ENCODE measurements around the gene ICA1L.

ICA1L gene

DNA sequence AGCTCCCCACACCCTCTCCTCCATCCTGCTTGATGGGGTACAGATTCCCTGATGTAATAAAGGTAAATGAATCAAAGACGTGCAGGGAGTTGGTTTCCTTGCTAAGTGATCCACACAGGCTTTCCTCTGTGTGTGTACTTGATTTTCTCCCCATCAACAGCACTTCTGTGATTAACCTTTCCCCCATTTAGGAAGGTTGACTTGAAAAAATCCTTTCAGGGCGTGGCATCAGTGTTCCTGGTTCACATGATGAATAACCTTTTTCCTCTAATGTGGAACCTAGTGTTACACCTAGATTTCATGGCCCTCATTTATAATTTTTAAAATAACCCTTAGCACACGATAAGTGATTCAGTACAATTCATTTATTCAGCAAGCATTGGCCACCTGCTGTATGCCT, 115.0 kb downstream of the ICA1L start:
- Mint-ChIP-seq H3K27ac (no peak overlapping the region), H3K9me3 (peaks cover 5% of the 10 kb centered on the region)

DNA sequence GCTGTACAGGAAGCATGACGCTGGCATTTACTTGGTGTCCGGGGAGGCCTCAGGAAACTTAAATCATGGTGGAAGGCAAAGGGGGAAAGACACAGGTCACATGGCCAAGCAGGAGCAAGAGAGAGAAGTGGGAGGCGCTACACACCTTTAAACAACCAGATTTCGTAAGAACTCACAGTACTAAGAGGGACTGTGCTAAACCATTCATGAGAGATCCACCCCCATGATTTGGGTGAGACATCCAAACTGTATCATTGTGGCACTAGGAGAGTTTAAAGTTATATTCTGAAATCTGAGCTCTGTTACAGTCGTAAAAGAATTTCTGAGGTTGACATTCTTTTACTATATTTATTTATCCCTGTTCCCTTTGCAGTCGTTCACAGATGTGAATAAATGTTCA, 116.6 kb downstream of the ICA1L start:
- H3K4me1 Mint-ChIP-seq (ENCODE audit: low read depth): peaks cover 3% of the 10 kb centered on the region
- H3K27ac Mint-ChIP-seq: no peak overlapping the region

More for the DNA sequence above, 115.0 kb downstream of the ICA1L start:
- Mint-ChIP-seq H3K4me3 (no peak overlapping the region), H3K36me3 (ENCODE audit: low read depth) (peaks cover 9% of the 10 kb centered on the region), H3K27me3 (ENCODE audit: low read depth) (no peaks in the 10 kb centered on the region), H3K4me1 (ENCODE audit: low read depth) (peaks cover 3% of the 10 kb centered on the region)

DNA sequence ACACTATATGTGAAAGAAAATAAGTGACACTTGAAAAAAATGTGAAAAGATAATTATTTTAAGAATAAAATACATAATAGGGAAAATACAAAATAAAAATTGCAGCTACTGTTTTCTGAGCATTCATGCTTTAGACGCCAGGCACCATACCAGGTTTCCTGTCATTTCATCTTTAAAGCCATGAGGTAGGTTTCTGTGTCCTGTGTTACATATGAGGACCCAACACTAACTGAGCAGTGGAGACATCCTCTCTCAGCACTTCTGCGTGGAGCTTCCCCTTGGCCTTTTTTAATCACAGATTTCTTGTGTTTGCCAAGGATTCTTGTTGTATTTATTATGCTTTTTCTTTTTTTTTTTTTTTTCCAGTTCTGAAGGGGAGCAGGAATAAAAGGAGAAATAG, 119.5 kb downstream of the ICA1L start:
- Mint-ChIP-seq H3K9me3 (peaks cover 5% of the 10 kb centered on the region), H3K36me3 (ENCODE audit: low read depth) (peaks cover 4% of the 10 kb centered on the region), H3K4me3 (no peak overlapping the region), H3K27me3 (ENCODE audit: low read depth) (no peaks in the 10 kb centered on the region), H3K4me1 (ENCODE audit: low read depth) (peaks cover 3% of the 10 kb centered on the region), H3K27ac (no peak overlapping the region)

More for the DNA sequence above, 116.6 kb downstream of the ICA1L start:
- Mint-ChIP-seq H3K36me3 (ENCODE audit: low read depth) (peaks cover 6% of the 10 kb centered on the region), H3K27me3 (ENCODE audit: low read depth) (no peaks in the 10 kb centered on the region), H3K9me3 (peaks cover 5% of the 10 kb centered on the region), H3K4me3 (no peak overlapping the region)

DNA sequence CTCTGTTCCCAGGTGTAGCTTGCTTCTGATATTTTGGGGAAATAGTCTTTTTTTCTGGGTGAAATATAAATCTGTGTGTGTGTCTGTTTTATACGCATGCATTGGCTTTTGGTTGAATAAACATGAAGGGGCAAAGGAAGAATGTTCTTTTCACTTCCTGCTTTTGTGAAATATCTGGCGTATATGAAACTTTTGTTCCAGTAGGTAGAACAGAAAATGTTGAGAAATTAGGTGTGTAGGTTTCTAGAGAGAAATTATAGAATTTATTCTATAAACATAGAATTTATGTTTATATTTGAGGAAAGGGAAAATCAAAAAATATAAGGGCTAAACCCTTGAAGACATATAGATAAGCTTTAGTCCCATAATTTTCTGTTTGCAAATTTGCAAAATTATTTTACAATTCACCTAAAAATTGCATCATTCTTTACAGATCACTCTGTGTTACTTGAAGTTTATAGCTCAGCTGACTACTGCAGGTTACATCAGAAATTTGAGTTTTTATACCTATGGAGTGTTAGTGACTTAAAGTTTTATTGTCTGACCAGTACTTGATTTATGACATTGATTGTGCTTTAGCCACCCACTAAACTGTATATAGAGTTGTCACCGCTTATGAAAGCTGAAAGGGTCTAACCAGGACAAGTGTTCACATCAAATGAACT, 120.7 kb downstream of the ICA1L start:
- peaks cover 5% of the 10 kb centered on the region for H3K9me3 Mint-ChIP-seq
- no peak overlapping the region for H3K4me3 Mint-ChIP-seq
- H3K36me3 Mint-ChIP-seq (ENCODE audit: low read depth): peaks cover 4% of the 10 kb centered on the region
- peaks cover 3% of the 10 kb centered on the region for H3K4me1 Mint-ChIP-seq (ENCODE audit: low read depth)
- no peak overlapping the region for H3K27ac Mint-ChIP-seq
- no peaks in the 10 kb centered on the region for H3K27me3 Mint-ChIP-seq (ENCODE audit: low read depth)

DNA sequence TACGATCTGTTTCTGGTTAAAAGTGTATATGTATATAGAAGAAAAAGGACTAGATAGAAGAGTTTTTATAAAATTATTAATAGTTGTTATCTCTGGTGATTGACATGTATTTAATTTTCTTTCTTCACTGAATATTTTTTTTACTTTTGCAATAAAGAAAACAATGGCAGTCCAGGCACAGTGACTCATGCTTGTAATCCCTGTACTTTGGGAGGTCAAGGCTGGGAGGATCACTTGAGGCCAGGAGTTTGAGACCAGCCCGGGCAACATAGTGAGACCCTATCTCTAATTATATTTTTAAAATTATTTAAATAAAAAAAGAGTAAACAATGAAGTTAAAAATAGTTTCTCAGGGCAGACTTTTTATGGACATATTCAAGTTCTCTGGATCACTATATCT, 122.1 kb downstream of the ICA1L start:
- H3K4me3 Mint-ChIP-seq: no peak overlapping the region
- H3K36me3 Mint-ChIP-seq (ENCODE audit: low read depth): peaks cover 8% of the 10 kb centered on the region
- H3K27me3 Mint-ChIP-seq (ENCODE audit: low read depth): no peaks in the 10 kb centered on the region
- H3K27ac Mint-ChIP-seq: no peak overlapping the region
- H3K4me1 Mint-ChIP-seq (ENCODE audit: low read depth): peaks cover 3% of the 10 kb centered on the region
- H3K9me3 Mint-ChIP-seq: peaks cover 13% of the 10 kb centered on the region

DNA sequence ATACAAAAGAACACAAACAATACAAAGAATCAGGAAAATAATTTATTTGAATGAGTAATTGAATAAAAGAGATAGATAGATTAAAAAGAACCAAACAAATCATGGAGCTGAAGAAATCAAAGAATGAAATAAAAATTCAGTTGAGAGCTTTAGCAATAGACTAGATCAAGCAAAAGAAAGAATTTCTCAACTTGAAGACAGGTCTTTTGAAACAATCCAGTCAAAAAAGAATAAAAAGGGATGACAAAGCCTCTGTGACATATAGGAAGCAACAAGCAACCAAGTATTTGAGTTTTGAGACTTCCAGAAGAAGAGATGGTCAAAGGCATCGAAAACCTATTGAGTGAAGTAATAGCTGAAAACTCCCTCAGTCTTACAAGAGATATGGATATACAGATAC, 128.0 kb downstream of the ICA1L start:
- Mint-ChIP-seq H3K27ac (no peak overlapping the region), H3K27me3 (ENCODE audit: low read depth) (no peaks in the 10 kb centered on the region), H3K9me3 (peaks cover 29% of the 10 kb centered on the region), H3K4me3 (no peak overlapping the region), H3K4me1 (ENCODE audit: low read depth) (no peaks in the 10 kb centered on the region), H3K36me3 (ENCODE audit: low read depth) (peaks cover 28% of the 10 kb centered on the region)

DNA sequence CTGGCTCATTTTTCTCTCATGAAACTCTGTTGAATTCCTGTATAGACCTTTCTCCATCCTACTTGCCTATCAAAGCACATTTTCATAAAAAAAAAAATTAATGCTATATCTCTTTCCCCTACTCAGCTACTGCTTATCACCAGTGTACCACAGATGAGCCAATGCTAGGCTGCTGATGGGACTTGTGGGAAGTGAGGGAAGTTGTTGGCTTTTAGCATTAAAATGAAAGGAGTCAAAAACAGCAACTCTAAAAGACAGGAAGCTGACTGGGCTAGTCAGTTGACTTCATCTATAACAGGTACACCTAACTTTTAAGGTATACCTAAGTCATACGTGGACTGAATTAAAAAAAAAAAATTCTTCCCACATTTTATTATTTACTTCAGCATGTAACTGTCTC, 134.7 kb downstream of the ICA1L start:
- H3K4me3 Mint-ChIP-seq: no peak overlapping the region
- no peak overlapping the region for H3K27ac Mint-ChIP-seq
- no peaks in the 10 kb centered on the region for H3K27me3 Mint-ChIP-seq (ENCODE audit: low read depth)
- peaks cover 5% of the 10 kb centered on the region for H3K4me1 Mint-ChIP-seq (ENCODE audit: low read depth)
- peaks cover 14% of the 10 kb centered on the region for H3K36me3 Mint-ChIP-seq (ENCODE audit: low read depth)
- H3K9me3 Mint-ChIP-seq: peaks cover 17% of the 10 kb centered on the region

DNA sequence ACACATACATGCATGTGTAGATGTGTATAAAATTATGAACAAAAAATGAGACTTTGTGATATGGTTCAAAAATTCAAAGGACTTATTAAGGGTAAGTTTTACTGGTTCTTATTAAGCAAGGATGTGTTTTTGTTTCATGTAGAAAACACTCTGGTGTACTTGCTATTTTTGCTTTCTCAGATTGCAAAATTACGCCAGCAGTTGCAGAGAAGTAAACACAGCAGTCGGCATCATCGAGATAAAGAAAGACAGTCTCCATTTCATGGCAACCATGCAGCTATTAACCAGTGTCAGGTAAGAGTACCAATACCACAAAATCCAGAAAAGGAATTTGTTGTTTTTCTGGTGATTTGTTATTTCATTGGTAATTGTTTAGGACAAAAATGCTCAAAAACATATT, 145.5 kb downstream of the ICA1L start:
- Mint-ChIP-seq H3K27me3 (ENCODE audit: low read depth) (no peaks in the 10 kb centered on the region), H3K36me3 (ENCODE audit: low read depth) (peaks cover 11% of the 10 kb centered on the region), H3K4me3 (no peak overlapping the region), H3K27ac (no peak overlapping the region), H3K9me3 (no peaks in the 10 kb centered on the region), H3K4me1 (ENCODE audit: low read depth) (no peaks in the 10 kb centered on the region)

DNA sequence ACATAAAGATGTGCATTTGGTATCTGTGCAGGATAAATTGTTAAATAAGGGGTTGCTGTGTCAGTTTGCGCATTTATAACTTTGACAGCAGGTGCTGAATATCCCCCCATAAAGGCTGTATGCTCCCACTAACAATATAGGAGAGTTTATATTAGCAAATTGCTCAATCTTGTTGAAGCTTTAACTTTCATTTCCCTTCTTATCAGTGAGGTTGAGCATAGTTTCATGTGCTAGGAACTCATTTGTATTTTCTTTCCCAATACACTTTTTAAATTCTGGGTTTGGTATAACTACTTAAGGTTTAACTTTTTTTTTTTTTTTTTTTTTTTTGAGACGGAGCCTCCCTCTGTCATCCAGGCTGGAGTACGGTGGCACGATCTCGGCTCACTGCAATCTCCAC, 147.8 kb downstream of the ICA1L start:
- H3K4me1 Mint-ChIP-seq (ENCODE audit: low read depth): no peaks in the 10 kb centered on the region
- peaks cover 3% of the 10 kb centered on the region for H3K36me3 Mint-ChIP-seq (ENCODE audit: low read depth)
- no peaks in the 10 kb centered on the region for H3K9me3 Mint-ChIP-seq
- H3K4me3 Mint-ChIP-seq: no peak overlapping the region
- H3K27ac Mint-ChIP-seq: no peak overlapping the region
- H3K27me3 Mint-ChIP-seq (ENCODE audit: low read depth): no peaks in the 10 kb centered on the region
